GM19238 (cell line): Measurements from ENCODE around the gene SH3TC1.

Experiments
- DNase-seq: peaks from one replicate; pipeline ENCODE4 v3.0.0; 2011; ENCODE audit warnings: low spot score; ENCODE audit not compliant: insufficient read length

SH3TC1 gene

DNA sequence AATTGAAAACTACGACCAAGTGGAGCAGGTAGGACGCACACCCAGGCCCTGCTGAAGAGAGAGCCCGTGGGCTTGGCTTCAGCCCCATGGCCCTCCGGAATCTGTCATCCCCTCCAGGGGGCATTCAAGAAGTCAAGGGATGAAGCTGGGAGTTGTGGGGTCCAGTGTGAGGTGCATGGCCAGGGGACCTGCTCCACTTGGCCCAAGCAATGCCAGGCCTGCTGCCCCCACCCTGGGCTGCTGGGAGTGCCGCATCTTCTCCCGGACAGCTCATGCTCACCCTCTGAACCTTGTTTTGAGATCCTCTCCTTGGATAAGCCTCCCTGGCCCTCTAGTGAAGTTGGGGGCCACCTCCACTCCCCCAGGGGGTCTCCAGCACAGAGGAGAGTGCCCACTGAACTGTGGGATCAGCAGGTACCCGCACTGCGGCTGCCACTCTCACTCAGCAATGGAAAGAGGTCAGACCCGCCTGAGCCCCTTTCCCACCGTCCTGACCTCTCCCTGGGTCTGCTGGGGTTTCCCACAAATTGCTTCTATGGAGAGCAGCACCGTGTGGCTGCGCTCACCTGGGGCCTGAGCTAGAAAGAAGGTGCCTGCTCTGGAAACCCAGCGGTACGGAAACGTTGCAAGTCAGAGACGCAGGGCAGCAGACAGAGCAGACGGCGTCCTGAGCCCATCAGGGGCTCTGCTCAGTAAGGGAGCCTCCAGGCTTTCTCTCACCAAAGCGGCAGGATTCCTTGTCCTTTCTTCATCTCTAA, 35.5 kb upstream of the SH3TC1 start:
- DNase-seq = no peak

DNA sequence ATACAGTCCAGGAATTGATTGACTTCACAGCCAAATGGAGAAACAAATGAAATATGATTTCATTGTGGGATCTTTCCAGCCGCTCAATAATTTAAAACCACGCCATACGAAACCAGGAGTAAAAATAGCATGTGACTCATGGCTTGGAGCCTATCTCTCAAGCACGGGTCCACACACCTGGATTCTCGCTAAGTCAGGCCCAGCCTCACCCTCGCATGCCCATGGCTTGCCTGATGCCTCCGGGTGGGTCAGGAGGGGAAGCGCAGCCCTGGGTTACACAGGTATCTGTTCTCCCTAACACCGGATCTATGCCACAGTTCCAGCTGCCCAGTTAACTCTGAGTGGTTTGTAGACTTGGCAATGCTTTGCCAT, 34.9 kb upstream of the SH3TC1 start:
- no peak for DNase-seq

DNA sequence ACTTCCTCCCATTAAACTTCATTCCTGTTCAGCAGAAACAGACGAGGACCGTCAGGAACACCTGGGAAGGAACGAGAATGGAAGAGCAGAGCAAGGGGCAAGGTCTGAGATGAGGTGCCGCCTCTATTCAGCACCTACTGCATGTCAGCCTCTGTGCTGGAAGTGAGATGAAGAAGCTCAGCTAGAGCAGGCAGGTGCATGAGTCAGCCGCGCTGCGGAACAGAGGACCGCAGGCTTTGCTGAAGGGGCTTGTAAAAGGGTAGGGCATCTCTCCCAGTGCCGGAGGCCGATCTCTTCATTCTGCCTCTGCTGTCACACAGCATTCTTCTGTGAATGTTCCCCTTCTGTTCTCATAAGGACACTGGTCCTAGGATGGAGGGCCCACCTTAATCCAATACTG, 34.4 kb upstream of the SH3TC1 start:
- no peak for DNase-seq

DNA sequence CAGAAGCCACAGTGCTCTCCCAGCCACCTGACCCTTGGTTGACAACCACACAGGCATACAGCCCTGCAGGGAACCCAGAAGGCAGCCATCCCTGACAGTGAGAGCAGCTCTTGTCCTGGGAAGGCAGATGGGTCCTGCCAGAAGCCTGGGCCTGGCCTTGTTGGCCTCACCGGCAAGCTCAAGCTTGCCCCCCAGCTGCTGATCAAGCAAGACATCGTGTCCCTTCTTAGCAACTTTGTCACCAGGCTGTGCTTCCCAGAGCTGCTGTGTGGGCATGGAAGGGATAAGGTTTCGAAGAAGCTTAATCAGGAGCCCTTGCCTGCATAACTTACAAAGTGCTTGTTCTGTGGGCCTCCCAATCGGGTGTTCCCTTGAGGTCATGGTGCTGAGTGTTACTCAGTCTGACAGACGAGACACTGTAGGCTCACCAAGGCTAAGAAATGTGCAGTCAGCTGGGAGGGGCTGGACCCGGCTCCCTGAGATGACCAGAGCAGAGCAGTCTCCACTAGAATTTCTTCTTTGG, 33.7 kb upstream of the SH3TC1 start:
- no peak for DNase-seq

DNA sequence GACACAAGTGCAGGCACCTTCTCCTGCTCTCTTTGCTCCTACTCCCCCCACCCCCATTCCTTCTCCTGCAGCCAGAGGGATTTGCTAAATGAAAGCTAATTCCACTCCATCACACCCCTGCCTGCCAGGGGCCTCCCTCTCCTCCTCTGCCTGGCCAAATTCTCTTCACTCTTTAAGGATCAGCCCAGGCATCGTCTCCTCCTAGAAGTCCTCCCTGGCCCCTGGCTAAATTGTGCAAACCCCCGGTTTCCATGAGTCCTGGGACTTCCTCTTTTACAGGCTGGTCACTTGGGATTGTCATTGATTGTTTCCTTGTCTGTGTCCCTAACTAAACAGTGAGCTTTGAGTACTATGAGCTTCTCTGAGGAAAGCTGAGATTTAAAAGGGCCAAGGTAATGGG, 31.8 kb upstream of the SH3TC1 start:
- DNase-seq = no peak

DNA sequence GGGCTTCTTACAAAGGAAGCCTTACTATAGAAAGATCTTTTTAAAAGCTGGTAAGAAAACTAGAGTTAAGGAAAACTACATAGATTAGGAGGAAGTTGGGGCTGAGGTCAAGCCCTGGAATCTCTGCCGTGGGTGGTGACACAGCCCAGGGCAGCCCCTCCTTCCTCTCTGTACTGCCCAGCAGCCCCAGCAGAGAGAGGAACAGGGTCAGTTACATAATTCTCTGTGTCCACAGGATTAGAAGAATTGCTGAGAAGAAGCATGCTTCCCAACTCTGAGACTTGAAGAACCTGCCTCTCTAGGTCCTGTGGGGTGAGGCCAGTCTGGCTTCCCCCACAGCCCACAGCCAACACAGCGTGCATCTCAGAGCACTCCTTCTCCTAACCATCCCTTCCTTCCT, 31.3 kb upstream of the SH3TC1 start:
- no peak for DNase-seq

DNA sequence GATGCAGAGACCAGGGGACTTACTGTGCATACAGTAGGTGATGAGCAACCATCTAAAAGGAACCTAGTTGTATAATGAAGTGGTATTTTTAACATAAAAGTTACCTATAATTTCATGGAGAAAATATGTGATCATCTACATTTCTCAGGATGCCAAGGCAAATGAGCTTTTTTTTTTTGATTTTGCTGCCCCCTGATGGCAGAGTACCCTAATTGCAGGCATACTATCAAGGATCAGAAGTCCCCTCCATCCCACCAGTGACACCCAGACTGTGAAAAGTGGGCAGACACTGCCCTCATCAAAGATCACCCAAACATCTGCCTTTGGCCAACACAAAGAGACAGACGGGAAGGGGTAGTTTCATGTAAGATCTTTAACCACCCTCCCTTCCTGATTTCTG, 30.9 kb upstream of the SH3TC1 start:
- no peak for DNase-seq

DNA sequence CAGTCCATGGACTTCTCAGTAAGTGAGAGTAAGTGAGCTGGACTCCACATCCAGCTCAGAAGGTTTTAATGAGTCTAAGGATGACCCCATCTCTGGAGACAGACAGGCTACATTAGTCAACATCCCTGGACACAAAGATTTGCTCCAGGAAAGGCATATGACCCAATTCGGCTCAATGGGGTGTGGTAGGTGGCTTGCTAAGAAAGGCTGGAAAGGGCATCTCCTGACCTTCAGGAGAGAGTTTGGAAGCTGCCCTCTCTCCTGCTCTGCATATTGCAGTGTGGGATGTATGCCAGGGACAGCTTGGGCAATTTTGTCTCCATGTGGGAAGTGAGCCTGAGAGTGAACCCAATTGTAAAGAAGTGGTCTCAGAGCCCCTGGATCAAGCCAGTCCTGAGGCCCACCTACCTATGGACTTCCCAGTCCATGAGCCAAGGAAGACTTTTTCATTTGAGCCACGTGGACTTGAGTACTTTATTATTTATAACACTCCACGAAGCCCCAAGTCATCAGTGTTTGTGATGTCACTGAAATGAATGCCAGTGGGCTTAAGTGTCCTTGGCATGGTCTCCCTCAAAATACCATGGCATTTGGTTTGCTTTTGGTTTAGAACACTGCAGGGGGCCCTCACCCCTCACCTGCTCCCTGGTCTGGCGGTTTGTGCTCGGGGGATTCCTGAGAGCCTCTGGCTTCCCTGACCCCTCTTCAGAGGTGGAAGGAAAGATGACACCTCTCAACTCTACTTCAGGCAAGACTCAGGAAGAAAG, 30.1 kb upstream of the SH3TC1 start:
- DNase-seq = no peak

DNA sequence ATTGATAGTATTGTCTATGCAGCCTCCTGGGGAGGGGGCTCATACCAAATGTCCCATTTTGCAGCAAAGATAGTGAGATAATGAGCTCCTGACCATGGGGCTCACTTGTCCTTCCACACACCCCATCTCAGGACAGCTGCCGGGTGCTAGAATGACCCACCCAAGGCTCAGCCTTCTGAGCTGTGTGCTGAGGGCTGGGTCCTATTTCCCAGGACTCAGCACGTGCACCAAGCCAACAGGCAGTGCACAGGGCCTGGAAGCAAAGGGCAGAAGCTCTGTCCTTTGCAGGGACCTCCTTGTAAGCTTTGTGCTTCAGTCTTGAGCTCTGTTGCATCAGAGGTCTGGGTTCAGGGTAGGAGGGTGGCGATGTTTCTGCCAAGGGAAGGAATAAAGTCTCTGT, 29.3 kb upstream of the SH3TC1 start:
- DNase-seq = no peak

DNA sequence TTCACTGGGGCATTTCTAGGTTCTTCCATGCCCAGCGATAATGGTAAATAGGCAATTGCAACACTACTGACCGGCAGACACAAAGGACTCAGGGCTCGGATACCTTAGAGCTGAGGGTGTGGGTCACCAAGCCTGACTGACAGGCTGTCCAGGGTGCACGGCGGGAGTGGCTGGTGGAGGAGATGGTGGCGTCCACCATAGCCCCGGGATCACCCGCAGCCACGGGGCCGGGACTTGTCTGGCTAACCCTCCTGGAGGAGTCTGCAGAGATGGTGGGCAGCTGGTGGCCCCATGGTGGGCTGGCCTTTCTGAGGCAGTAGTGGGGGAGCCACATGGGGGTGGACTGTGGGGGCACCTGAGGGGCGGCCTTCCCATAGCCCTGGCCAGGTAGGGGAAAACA, 28.7 kb upstream of the SH3TC1 start:
- no peak for DNase-seq

DNA sequence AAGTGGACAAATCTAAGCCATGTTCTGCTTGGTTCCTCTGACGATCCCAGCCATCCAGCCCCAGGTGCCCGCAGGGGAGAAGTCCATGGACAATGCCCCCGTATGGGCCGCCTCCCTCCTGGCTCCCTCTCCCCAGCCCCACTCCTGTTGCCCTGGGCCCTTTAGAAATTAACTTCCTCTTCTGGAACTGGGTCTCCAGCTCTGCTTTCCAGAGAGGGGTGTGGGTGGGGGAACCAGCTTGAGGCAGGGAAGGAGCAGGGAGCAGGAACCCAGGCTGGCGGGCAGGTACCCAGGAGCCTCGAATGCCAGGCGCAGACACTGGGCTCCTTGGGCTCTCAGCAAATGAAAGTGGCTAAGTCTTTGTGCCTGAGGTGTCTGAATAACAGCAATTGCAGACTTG, 27.8 kb upstream of the SH3TC1 start:
- DNase-seq = no peak

DNA sequence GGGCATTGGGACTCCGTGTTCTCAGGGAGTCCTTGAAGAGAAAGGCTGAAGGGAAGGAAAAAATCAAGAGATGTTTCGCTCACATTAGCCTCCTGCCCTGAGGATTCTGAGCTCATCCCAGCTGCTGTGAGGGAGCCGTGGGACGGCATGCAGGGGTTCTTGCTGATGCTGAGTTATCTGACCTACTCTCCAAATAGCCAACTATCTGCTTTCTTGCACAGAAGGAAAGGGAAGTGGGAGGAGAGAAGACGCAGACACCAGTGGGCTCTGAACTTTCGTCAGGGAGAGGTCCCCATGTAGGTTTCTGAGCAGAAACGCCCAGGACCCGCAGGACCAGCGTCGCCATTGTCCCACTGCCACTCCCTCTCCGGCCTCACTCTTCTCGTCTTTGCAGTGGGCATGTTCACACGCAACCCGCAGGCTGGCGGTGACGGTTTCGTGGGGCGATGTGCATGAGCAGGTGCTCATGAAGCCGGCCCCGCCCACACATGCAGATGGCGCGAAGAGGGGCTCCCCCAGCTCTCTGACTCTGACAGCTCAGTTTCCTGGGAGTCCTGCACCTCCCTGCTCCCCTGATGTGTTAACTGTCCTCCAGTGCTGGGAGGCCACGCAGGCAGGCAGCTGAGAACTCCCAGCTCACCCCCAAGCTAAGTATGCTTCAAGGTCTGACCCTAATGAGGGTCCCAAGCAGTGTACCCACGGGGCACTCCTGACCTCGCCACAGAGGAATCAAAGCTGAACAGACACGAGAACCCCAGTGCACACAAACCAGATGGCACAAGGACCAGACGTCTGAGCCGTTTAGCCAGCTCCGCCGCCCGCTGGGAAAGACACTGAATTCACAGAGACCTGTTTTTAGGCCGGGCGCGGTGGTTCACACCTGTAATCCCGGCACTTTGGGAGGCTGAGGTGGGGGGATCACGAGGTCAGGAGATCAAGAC, 26.8 kb upstream of the SH3TC1 start:
- DNase-seq = no peak

DNA sequence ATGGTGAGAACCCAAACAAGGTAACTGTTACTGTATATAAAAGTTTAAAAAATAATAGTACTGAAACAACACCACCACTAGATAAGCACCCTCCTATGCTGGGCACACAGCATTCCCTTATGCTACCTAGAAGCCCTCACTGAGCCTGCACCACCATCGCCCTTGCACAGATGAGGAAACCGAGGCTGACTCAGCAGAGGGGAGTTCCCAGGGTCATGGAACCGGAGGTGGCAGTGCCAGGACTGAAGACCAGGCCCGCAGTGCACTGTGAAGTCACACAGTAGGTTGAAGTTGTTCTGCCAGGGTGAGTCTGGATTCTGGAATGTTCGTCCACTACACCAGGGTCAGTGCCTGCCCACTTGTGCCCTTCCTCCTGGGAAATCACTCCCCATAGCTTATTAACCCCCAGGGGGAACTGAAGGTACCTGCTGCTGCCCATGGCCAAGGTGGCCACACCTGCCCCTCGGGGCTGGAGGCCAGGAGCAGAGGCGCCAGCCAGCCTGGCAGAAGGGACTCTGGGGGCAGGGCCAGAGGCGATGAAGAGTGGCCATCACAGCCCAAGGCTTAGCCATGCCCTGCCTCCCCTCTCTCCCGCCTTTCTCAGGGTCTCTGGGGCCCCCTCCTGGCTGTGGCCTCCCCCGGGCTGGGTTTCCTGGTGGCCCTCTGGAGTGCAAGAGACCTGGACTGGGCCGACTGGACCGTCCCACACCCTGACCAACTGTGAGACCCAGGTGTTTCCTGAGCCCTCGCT, 25.4 kb upstream of the SH3TC1 start:
- DNase-seq = no peak

DNA sequence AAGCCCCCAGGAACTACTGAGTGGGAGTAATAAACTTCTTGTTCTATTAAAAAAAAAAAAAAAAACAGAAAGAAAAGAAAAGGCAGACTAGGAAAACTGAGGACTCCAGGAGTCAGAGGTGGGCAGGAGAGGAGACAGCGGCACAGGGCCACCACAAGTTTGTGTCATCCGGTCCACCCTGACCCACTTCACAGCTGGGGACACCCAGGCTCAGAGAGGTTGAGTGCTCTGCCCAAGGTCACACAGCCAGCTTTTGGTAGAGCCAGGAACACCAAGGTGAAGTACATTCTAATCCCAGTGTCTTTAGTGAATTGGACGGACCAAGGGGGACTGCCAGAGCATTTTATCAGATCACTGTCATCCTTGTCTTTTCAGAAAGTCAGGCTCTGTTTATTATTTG, 24.1 kb upstream of the SH3TC1 start:
- no peak for DNase-seq

DNA sequence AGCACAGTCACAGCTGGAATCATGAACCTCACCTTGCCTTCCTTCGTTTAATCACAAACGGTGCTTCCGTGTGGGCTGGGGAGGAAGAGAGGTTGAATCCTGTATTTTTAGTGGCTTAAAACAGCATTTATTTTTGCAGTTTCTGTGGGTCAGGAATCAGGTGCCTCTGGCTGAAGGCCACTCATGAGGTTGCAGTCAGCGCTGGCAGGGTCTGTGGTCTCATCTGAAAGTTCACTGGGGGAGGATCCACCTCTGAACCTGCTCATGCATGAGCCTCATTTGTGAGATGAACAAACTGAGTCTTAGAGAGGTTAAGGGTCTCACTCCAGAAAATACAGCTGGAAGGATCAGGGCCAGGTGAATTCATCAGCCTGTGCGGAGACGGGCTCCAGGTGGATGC, 23.4 kb upstream of the SH3TC1 start:
- no peak for DNase-seq

DNA sequence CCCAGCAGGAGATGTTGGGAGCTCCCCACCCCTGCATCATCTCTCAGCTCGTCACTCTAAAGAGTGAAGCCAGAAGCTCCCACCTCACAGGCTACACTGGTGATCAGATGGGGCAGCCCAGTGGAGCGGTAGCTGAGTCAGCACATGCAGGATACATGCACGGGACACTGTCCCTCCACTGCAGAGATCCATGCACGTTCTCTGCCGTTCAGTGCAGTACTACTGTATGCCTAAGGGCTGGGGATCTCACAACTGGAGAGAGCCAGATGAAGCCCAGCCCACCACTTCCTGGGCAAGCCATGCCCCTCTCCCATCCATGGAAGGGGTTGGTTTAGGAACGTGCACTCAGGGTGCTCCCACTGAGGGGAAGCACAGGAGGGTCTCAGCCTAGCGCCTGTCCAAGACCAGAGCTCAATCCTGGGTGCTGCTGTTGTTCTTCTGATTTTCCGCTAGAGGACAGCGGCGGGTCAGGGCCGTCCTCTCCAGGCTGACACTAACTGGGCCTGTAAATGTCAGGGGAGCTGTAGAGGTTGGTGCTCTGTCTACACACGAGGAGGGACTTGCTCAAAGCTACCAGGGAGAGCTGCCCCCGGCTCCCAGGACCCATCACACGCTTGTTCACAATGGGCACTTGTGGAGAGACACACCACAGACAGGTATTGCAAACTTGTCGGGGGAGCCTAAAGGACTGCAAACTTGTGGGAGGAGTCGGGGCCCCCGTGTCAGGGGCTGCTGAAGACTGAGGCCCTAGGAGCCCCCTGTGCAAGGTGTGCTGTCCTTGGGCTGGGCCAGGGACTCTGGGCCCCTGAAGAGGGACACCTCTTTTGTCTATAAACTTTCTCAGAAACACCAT, 22.3 kb upstream of the SH3TC1 start:
- no peak for DNase-seq

DNA sequence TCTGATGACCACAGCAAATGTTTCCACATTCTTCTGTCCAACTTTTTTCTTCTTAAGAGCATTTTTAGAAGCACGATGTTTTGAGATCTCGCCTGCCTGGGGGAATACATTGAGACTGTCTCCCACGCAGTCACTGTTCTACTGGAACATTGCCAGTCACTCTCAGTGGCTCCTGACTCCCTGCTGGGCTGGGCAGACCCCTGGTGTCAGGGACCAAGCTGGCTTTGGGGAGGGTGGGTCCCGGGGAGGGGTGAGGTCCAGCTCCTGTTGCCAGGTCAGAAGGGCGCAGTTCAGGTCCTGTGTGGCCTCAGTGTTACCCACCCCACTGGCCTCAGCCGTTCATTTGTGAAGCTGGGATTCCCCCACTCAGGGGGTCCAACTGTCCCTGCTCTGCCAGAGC, 21.5 kb upstream of the SH3TC1 start:
- DNase-seq = no peak

DNA sequence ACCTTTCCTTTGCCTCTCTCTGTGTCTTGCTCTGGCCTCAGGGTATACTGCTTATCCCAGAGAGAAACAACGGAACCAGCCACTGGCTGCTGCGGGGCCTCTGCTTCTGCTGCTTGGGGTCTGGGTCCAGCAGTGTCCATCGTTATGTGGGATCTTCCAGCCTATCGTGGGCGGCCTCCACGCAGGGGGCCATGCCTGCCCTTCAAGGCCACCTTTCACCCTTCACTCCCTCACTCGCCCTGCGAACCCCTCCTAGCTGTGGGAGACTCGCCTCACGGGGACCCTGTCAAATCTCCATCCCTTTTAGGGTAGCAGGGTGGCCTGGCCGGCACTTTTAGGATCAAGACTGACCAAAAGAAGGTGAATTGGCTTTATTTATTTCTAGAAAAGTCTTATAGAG, 21.1 kb upstream of the SH3TC1 start:
- DNase-seq = no peak

DNA sequence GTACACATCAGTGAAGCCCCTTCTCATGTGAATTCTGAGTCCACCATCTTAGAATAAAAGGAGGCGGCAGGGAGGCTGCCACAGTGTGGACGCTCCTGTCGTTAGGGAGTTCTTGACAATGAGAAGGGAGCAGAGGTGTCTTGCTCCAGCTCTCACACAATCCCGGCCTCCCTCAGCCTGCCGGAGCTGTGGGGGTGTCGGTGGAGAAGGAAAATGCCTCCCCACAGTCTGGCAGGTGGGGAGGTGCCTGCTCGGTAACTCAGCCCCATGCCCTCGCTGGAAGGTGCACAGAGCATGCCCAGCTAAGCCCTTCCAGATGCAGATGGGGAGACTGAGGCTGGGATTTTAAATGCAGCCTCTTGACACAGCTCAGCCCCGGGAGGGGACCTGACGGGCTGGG, 20.0 kb upstream of the SH3TC1 start:
- DNase-seq = no peak

DNA sequence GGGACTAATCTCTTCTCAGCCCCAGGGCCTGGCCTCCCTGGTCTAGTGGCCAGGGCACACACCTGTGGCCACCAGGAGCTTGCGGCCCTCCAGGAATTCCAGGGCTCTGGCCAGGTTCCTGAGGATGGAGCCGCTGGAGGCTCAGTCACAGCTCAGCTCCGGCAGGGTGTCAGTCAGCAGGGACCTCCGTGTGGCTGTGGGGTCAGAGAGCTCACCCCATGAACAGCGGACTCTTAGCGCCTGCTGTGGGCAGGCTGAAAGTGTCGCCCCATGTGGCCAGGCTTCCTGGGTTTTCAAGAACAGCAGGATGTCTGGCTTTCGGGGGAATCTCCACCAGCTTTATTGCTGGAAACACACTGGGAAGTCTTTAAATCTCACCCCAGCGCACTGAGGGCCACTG, 19.3 kb upstream of the SH3TC1 start:
- DNase-seq = no peak
